CD14-positive monocyte (primary cell): ENCODE results near the gene ID4. TPM values are rescaled to one million over a fixed set of nuclear protein-coding genes. Genes with fewer than 3 reads are reported as not detected.

Experiments
- DNase-seq, 3 donors: peaks; one replicate each; pipeline ENCODE4 v3.0.0-alpha.2; 2011 to 2022
- H2AFZ ChIP-seq: 2 replicates; pipeline ENCODE4 v1.6.0; 2012; ENCODE audit warnings: mild to moderate bottlenecking, low read depth, low read length, inconsistent platforms; ENCODE audit not compliant: insufficient read depth, poor library complexity, severe bottlenecking
- H3K27ac ChIP-seq, 2 donors: 1 replicate in 1 of 2; 2 replicates in 1 of 2; pipeline ENCODE4 v1.5.1; 2012 to 2013; ENCODE audit warnings: low read length in 2 of 2, control low read depth in 1 of 2, inconsistent platforms in 1 of 2, low read depth in 1 of 2, mild to moderate bottlenecking in 1 of 2
- H3K27me3 ChIP-seq, 2 donors: one replicate each; pipeline versions ENCODE4 v1.6.0 to v1.6.1; 2011 to 2013; ENCODE audit warnings: low read length in 2 of 2; ENCODE audit not compliant: control insufficient read depth in 2 of 2, insufficient read depth in 2 of 2
- H3K36me3 ChIP-seq, 2 donors: replicated peaks in 1 of 2; 1 replicate in 1 of 2; 2 replicates in 1 of 2; pipeline versions ENCODE4 v1.5.1 to v1.6.1; 2012 to 2013; ENCODE audit warnings: low read length in 2 of 2, control low read depth in 1 of 2, inconsistent platforms in 1 of 2, mild to moderate bottlenecking in 1 of 2; ENCODE audit not compliant: insufficient read depth in 2 of 2, control insufficient read depth in 1 of 2
- H3K4me1 ChIP-seq, 2 donors: 1 replicate in 1 of 2; 2 replicates in 1 of 2; pipeline versions ENCODE4 v1.5.1 to v1.6.1; 2012 to 2013; ENCODE audit warnings: low read length in 2 of 2, control low read depth in 1 of 2, inconsistent platforms in 1 of 2, mild to moderate bottlenecking in 1 of 2, moderate library complexity in 1 of 2; ENCODE audit not compliant: insufficient read depth in 2 of 2, control insufficient read depth in 1 of 2
- H3K4me2 ChIP-seq: replicated peaks from 2 replicates; pipeline ENCODE3; 2012; ENCODE audit warnings: low read length, moderate library complexity, mild to moderate bottlenecking; ENCODE audit not compliant: poor library complexity, severe bottlenecking; ENCODE audit errors: extremely low read depth
- H3K4me3 ChIP-seq, 3 experiments: fragments of 200-600 bp in 1 of 3; sonication (generic) in 1 of 3; replicated peaks in 1 of 3; 1 replicate in 2 of 3; 2 replicates in 1 of 3; pipeline ENCODE4 v1.5.1; 2011 to 2013; ENCODE audit warnings: low read length in 3 of 3, mild to moderate bottlenecking in 3 of 3, control low read depth in 2 of 3, low read depth in 2 of 3, inconsistent platforms in 1 of 3, moderate library complexity in 1 of 3
- H3K79me2 ChIP-seq: 2 replicates; pipeline ENCODE4 v1.6.0; 2012; ENCODE audit warnings: mild to moderate bottlenecking, control low read depth, inconsistent platforms, low read length, moderate library complexity; ENCODE audit not compliant: insufficient read depth
- H3K9ac ChIP-seq: 2 replicates; pipeline ENCODE4 v1.6.0; 2017; ENCODE audit warnings: low read length, mild to moderate bottlenecking; ENCODE audit not compliant: insufficient read depth, poor library complexity, severe bottlenecking
- H3K9me3 ChIP-seq, 2 donors: replicated peaks in 1 of 2; 1 replicate in 1 of 2; 2 replicates in 1 of 2; pipeline versions ENCODE4 v1.5.1 to v1.6.1; 2012 to 2013; ENCODE audit warnings: low read length in 2 of 2, control low read depth in 1 of 2; ENCODE audit not compliant: control insufficient read depth in 1 of 2, insufficient read depth in 1 of 2
- H4K20me1 ChIP-seq: 2 replicates; pipeline ENCODE4 v1.6.0; 2012; ENCODE audit warnings: mild to moderate bottlenecking, low read length, control low read depth, moderate library complexity; ENCODE audit not compliant: insufficient read depth
- H3K27ac Mint-ChIP-seq, 7 donors: one replicate each; pipeline ENCODE4 v1.8.0; 2020; ENCODE audit warnings: mild to moderate bottlenecking in 7 of 7, mixed read lengths in 7 of 7, moderate library complexity in 6 of 7, inconsistent platforms in 2 of 7
- H3K27me3 Mint-ChIP-seq, 3 donors: one replicate each; pipeline ENCODE4 v1.8.0; 2021 to 2022; ENCODE audit warnings: low read depth in 3 of 3, mild to moderate bottlenecking in 3 of 3, mixed read lengths in 3 of 3, moderate library complexity in 3 of 3, inconsistent platforms in 1 of 3
- H3K36me3 Mint-ChIP-seq, 2 donors: one replicate each; pipeline ENCODE4 v1.8.0; 2020; ENCODE audit warnings: mixed read lengths in 2 of 2, inconsistent platforms in 1 of 2, mild to moderate bottlenecking in 1 of 2
- H3K4me1 Mint-ChIP-seq: one replicate; pipeline ENCODE4 v1.8.0; 2020; ENCODE audit warnings: mild to moderate bottlenecking, mixed read lengths
- H3K4me3 Mint-ChIP-seq, 2 donors: one replicate each; pipeline ENCODE4 v1.8.0; 2020; ENCODE audit warnings: mild to moderate bottlenecking in 2 of 2, mixed read lengths in 2 of 2, moderate library complexity in 1 of 2
- H3K9me3 Mint-ChIP-seq, 7 donors: one replicate each; pipeline ENCODE4 v1.8.0; 2020 to 2022; ENCODE audit warnings: mixed read lengths in 7 of 7, mild to moderate bottlenecking in 6 of 7, moderate library complexity in 6 of 7, inconsistent platforms in 2 of 7
- WGBS: methylation state at CpG from one replicate; pipeline ENCODE4 v1.1.5; 2013; ENCODE audit warnings: missing lambda C conversion rate; ENCODE audit not compliant: insufficient coverage; 5-methylcytosine and 5-hydroxymethylcytosine counted together
- intact Hi-C, 2 donors: fragments of 100-400 bp; cut with micrococcal nuclease; formaldehyde crosslinking; loops; one replicate each; pipeline versions ENCODE4 v1.15.0 to v1.15.1; 2023
- polyA plus RNA-seq, 3 donors: library from polyadenylated mRNA; depleted of rRNA in 1 of 3; unstranded in 2 of 3; stranded (reverse) in 1 of 3; fragments of 300-500 nt in 2 of 3; fragments of >200 nt in 1 of 3; fragmentation: Illumina TruSeq in 2 of 3; gene quantifications; 1 replicate in 2 of 3; 2 replicates in 1 of 3; pipeline ENCODE4 v1.2.3, GENCODE V29; 2012 to 2021
- TF ChIP-seq, protein P1 (sequence below): fragments of 200-600 bp; IDR thresholded peaks from one replicate; pipeline ENCODE4 v1.8.0; 2022; ENCODE audit warnings: antibody characterized with exemption, mild to moderate bottlenecking

ID4 gene
- polyA plus RNA-seq, 3 donors: not detected

DNA sequence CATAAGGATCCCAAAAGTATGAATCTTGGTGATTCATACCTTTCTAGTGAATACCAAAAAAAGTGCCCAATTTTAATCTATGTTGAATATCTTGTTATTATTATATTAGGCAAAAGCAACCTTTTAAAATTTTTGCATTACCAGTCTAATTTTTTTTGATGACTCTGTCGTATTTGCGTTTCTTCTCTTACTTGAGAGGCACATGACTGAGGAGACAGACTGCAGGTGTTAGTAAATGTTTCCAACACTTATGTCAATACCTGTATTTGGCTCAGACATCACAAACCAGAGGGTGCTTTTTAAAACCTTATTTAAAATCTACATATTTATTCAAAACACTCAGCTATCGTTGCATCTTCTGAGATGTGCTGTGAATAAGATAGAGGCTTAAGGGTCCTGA, 27.1 kb downstream of the ID4 start:
- Mint-ChIP-seq H3K27ac (no peak overlapping the region), H3K9me3 (peaks cover 0 to 1% (median 0%) of the 10 kb centered on the region in 7 donors), H3K4me3 (no peak overlapping the region), H3K36me3 (no peaks in the 10 kb centered on the region), H3K27me3 (peaks cover 0 to 4% (median 1%) of the 10 kb centered on the region in 3 donors), H3K4me1 (no peaks in the 10 kb centered on the region)
- H3K27ac ChIP-seq: no peak overlapping the region
- H4K20me1 ChIP-seq: no peaks in the 10 kb centered on the region
- intact Hi-C loops: no loop called here
- WGBS: no CpG with 5 or more reads among the region's 3 CpGs
- no peak for DNase-seq
- no peaks in the 10 kb centered on the region for H3K79me2 ChIP-seq
- no peak overlapping the region for H3K4me2 ChIP-seq
- no peak overlapping the region for H2AFZ ChIP-seq
- H3K4me3 ChIP-seq: no peak overlapping the region
- no peaks in the 10 kb centered on the region for H3K9me3 ChIP-seq
- no peak overlapping the region for H3K9ac ChIP-seq
- TF ChIP-seq, protein P1, sequence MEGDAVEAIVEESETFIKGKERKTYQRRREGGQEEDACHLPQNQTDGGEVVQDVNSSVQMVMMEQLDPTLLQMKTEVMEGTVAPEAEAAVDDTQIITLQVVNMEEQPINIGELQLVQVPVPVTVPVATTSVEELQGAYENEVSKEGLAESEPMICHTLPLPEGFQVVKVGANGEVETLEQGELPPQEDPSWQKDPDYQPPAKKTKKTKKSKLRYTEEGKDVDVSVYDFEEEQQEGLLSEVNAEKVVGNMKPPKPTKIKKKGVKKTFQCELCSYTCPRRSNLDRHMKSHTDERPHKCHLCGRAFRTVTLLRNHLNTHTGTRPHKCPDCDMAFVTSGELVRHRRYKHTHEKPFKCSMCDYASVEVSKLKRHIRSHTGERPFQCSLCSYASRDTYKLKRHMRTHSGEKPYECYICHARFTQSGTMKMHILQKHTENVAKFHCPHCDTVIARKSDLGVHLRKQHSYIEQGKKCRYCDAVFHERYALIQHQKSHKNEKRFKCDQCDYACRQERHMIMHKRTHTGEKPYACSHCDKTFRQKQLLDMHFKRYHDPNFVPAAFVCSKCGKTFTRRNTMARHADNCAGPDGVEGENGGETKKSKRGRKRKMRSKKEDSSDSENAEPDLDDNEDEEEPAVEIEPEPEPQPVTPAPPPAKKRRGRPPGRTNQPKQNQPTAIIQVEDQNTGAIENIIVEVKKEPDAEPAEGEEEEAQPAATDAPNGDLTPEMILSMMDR: no peak
- no peaks in the 10 kb centered on the region for H3K4me1 ChIP-seq
- no peaks in the 10 kb centered on the region for H3K36me3 ChIP-seq
- peaks cover 0 to 3% of the 10 kb centered on the region in 2 donors for H3K27me3 ChIP-seq

DNA sequence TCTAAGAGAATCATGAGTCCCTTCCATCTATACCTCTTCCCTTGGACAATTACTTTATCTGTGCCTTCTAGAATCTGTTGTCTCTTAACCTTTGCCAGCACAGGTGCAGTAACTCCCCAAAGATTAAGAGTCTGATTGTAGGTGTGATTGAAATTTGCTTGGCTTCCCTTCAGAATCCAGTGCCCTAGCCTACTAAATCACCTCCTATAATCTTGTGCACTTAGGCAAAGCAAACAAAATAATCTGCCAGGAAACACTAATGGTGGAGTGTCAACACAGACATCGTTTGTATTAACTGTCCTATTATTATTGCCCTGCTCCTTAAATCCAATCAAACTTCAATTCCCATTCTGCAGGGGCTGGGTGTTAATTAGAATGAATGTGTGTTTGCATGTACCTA, 28.0 kb downstream of the ID4 start:
- peaks cover 0 to 5% (median 1%) of the 10 kb centered on the region in 3 donors for H3K27me3 Mint-ChIP-seq
- TF ChIP-seq, protein P1: no peak
- peaks cover 0 to 3% of the 10 kb centered on the region in 2 donors for H3K27me3 ChIP-seq
- H3K36me3 ChIP-seq: no peaks in the 10 kb centered on the region
- no peaks in the 10 kb centered on the region for H3K4me1 ChIP-seq
- no peak overlapping the region for H2AFZ ChIP-seq
- no peak for DNase-seq
- no peak overlapping the region for H3K9ac ChIP-seq
- H3K9me3 Mint-ChIP-seq: peaks cover 0 to 1% (median 0%) of the 10 kb centered on the region in 7 donors
- no peak overlapping the region for H3K4me3 Mint-ChIP-seq
- no CpG with 5 or more reads among the region's 1 CpG for WGBS
- H3K4me2 ChIP-seq: no peak overlapping the region
- H3K4me3 ChIP-seq: no peak overlapping the region
- no peaks in the 10 kb centered on the region for H3K9me3 ChIP-seq
- no peaks in the 10 kb centered on the region for H3K36me3 Mint-ChIP-seq
- H3K27ac ChIP-seq: no peak overlapping the region
- H4K20me1 ChIP-seq: no peaks in the 10 kb centered on the region
- intact Hi-C loops: no loop called here
- no peaks in the 10 kb centered on the region for H3K79me2 ChIP-seq
- no peak overlapping the region for H3K27ac Mint-ChIP-seq
- H3K4me1 Mint-ChIP-seq: no peaks in the 10 kb centered on the region
